A172 (cell line): ENCODE data around the gene DEUP1. TPM values are rescaled to one million over a fixed set of nuclear protein-coding genes. Genes with fewer than 3 reads are reported as not detected.

Source experiments
- DNase-seq: peaks from one replicate; pipeline ENCODE4 v3.0.0-alpha.2; 2015; ENCODE audit warnings: low spot score
- total RNA-seq: library from RNA; depleted of rRNA; stranded (reverse); fragments of >200 nt; shearing (Covaris generic); gene quantifications from 2 replicates; pipeline ENCODE4 v1.2.3, GENCODE V29; 2014; rRNA removed

The DEUP1 gene
- total RNA-seq, 1 experiment from 2014 or later = not detected

GRCh38 chr11:93477684-93478234 lies 147.2 kb downstream of the DEUP1 start:
- no peak for DNase-seq

GRCh38 chr11:93478841-93479240 lies 148.3 kb downstream of the DEUP1 start:
- DNase-seq = no peak

GRCh38 chr11:93480256-93480655 lies 149.7 kb downstream of the DEUP1 start:
- DNase-seq = no peak

GRCh38 chr11:93480756-93481155 lies 150.2 kb downstream of the DEUP1 start:
- no peak for DNase-seq

- no peak for DNase-seq
Measured at GRCh38 chr11:93481279-93481678, 150.7 kb downstream of the DEUP1 start.

- no peak for DNase-seq
Measured at GRCh38 chr11:93481696-93482095, 151.2 kb downstream of the DEUP1 start.

GRCh38 chr11:93482556-93482955 lies 152.0 kb downstream of the DEUP1 start:
- DNase-seq = no peak

- no peak for DNase-seq
Measured at GRCh38 chr11:93484716-93485115, 154.2 kb downstream of the DEUP1 start.

- DNase-seq = no peak
Measured at GRCh38 chr11:93485983-93486382, 155.4 kb downstream of the DEUP1 start.

GRCh38 chr11:93487032-93487483 lies 156.5 kb downstream of the DEUP1 start:
- peak; percentile 2 for DNase-seq

Other genes starting within 250 kb of the DEUP1 start
- 11.8 TPM in 2 replicates for gene SLC36A4, start 132.8 kb upstream of the DEUP1 start, total RNA-seq
- gene SMCO4, start 212.6 kb downstream of the DEUP1 start, total RNA-seq = 6.1 and 12.0 TPM in 2 replicates